IPS-15b (cell line): ENCODE data around the gene CHRNE.
A peak's percentile ranks its signal among the peaks of the same experiment; 100 is the strongest.
"Not testable (repeated sequence)": the region's sequence is repeated elsewhere in the genome, so short reads cannot be mapped to it uniquely, and the experiment has no call there.

Experiments used
- H3K27me3 ChIP-seq: one replicate; pipeline ENCODE4 v1.6.1; 2013; ENCODE audit warnings: low read length; ENCODE audit not compliant: control insufficient read depth, insufficient read depth
- H3K36me3 ChIP-seq: one replicate; pipeline ENCODE4 v1.6.1; 2013; ENCODE audit warnings: low read length; ENCODE audit not compliant: control insufficient read depth, insufficient read depth
- H3K4me1 ChIP-seq: one replicate; pipeline ENCODE4 v1.6.1; 2013; ENCODE audit warnings: mild to moderate bottlenecking, low read length; ENCODE audit not compliant: control insufficient read depth, insufficient read depth
- H3K4me3 ChIP-seq: one replicate; pipeline ENCODE4 v1.5.1; 2013; ENCODE audit warnings: low read depth, low read length
- H3K9ac ChIP-seq: one replicate; pipeline ENCODE4 v1.6.1; 2013; ENCODE audit warnings: low read depth, mild to moderate bottlenecking, low read length
- H3K9me3 ChIP-seq: one replicate; pipeline ENCODE4 v1.6.1; 2013; ENCODE audit warnings: mild to moderate bottlenecking, low read length; ENCODE audit not compliant: control insufficient read depth, insufficient read depth

The CHRNE gene

DNA sequence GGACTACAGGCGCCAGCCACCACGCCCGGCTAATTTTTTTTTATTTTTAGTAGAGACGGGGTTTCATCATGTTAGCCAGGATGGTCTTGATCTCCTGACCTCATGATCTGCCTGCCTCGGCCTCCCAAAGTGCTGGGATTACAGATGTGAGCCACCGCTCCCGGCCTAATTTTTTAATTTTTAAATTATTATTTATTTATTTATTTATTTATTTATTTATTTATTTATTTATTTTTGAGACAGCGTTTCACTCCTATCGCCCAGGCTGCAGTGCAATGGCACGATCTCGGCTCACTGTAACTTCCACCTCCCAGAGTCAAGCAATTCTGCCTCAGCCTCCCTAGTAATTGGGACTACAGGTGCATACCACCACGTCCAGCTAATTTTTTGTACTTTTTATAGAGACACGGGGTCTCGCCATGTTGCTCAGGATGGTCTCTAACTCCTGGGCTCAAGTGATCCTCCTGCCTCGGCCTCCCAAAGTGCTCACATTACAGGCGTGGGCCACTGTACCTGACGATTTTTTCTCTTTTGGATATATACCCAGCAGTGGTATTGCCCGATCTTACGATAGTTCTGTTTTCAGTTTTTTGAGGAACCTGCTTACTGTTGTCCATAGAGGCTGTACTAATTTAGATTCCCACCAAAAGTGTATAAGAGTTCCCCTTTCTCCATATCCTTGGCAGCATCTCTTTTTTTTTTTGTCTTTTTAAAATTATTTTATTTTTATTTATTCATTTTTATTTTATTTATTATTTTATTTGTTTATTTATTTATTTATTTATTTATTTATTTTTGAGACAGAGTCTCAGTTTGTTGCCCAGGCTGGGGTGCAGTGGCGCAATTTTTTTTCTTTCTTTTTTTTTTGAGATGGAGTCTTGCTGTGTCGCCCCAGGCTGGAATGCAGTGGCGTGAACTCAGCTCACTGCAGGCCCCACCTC lies 33.6 kb downstream of the CHRNE start:
- not testable (repeated sequence) for H3K36me3 ChIP-seq, H3K4me1 ChIP-seq

DNA sequence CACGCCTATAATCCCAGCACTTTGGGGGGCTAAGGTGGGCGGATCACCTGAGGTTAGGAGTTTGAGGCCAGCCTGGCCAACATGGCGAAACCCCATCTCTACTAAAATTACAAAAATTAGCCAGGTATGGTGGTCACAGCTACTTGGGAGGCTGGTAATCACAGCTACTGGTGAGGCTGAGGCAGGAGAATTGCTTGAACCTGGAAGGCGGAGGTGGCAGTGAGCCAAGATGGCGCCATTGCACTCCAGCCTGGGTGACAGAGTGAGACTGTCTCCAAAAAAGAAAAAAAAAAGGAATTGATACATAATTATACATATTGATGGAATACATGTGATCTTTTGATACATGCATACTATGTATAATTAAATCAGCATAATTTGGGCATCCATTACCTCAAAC lies 35.4 kb downstream of the CHRNE start:
- not testable (repeated sequence) for H3K9me3 ChIP-seq, H3K36me3 ChIP-seq

More for the DNA sequence above, 33.6 kb downstream of the CHRNE start:
- not testable (repeated sequence) for H3K9ac ChIP-seq, H3K4me3 ChIP-seq, H3K9me3 ChIP-seq, H3K27me3 ChIP-seq

DNA sequence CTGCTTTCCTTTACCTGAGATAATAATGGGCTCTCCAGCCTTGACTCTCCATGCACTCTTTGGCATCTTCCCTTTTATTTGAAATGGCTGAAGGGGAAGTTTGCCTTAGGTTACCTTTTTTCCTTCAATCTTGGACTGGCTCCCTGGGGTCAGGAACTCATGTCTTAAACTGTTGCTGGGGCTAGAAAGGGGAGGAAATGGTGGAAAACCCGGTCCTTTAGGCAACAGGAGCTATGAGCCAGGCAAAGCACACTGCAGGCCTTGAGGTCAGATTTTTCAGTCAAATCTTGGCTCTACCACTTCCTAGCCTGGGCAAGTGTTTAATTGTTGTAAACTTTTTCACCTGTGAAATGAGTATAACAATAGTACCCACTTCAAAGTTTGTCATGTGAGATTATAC lies 39.6 kb downstream of the CHRNE start:
- Histone ChIP-seq H3K27me3 (no peaks in the 10 kb centered on the region), H3K9me3 (no peaks in the 10 kb centered on the region), H3K36me3 (no peaks in the 10 kb centered on the region), H3K4me3 (no peak overlapping the region), H3K9ac (no peak overlapping the region), H3K4me1 (peaks cover 22% of the 10 kb centered on the region)

More for the DNA sequence above, 35.4 kb downstream of the CHRNE start:
- not testable (repeated sequence) for H3K4me1 ChIP-seq, H3K9ac ChIP-seq, H3K4me3 ChIP-seq, H3K27me3 ChIP-seq

DNA sequence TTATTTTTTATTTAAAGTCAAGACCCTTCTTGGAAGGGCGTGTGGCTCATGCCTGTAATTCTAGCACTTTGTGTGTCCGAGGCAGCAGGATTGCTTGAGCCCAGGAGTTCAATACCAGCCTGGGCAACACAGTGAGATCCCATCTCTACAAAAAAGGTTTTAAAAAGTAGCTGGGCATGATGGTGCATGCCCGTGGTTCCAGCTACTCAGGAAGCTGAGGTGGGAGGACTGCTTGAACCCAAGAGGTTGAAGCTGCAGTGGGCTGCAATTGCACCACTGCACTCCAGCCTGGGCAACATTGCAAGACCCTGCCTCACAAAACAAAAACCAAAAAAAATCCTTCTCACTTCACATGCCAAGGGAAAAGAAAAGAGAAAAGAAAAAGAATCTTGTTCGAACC lies 40.2 kb downstream of the CHRNE start:
- no peaks in the 10 kb centered on the region for H3K27me3 ChIP-seq
- peaks cover 26% of the 10 kb centered on the region for H3K4me1 ChIP-seq
- H3K9me3 ChIP-seq: no peaks in the 10 kb centered on the region
- H3K36me3 ChIP-seq: no peaks in the 10 kb centered on the region
- no peak overlapping the region for H3K4me3 ChIP-seq
- no peak overlapping the region for H3K9ac ChIP-seq

DNA sequence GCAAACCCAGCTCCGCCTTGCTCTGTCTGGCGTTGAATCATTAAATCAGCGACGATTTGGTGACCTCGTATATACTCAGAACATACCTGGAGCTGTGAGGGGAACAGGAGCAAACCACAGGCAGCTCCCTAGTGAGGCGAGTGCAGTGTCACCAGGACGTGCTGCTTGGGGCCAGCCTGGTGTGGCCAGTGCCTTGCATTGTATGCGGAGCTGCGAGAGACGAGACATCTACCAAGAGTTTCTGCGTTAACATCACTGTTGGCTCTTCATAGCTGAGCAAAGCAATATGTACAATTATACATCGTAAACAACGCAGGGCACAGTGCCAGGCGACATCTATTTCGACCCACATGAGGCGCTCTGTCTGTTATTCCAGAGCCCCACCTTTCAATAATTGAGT lies 41.8 kb downstream of the CHRNE start:
- Histone ChIP-seq H3K4me1 (peaks cover 29% of the 10 kb centered on the region), H3K9ac (peak overlapping the region; percentile 4), H3K4me3 (no peak overlapping the region), H3K9me3 (no peaks in the 10 kb centered on the region), H3K36me3 (no peaks in the 10 kb centered on the region), H3K27me3 (no peaks in the 10 kb centered on the region)

DNA sequence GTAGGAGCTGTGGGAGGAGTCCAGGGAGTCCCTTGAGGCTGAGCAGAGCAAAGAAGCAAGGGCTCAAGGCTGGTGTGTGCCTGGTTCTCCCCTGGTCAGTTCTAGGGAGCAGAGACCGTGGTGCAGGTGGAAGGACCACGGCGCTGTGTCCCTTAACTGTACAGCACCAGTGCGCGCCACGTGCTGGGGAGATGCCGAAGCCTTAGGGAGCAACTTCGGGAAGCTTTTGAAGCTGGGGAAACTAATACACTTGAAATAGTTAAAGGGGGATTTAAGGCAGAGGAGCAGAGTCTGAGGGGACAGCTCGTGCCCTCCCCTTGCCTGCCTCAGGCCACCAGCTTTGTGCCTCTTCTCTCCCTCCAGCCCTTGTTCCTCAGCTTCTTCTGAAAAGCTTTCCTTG lies 42.2 kb downstream of the CHRNE start:
- no peak overlapping the region for H3K4me3 ChIP-seq
- no peaks in the 10 kb centered on the region for H3K36me3 ChIP-seq
- peak overlapping the region; percentile 4 for H3K9ac ChIP-seq
- H3K9me3 ChIP-seq: no peaks in the 10 kb centered on the region
- H3K4me1 ChIP-seq: peaks cover 29% of the 10 kb centered on the region
- no peaks in the 10 kb centered on the region for H3K27me3 ChIP-seq

DNA sequence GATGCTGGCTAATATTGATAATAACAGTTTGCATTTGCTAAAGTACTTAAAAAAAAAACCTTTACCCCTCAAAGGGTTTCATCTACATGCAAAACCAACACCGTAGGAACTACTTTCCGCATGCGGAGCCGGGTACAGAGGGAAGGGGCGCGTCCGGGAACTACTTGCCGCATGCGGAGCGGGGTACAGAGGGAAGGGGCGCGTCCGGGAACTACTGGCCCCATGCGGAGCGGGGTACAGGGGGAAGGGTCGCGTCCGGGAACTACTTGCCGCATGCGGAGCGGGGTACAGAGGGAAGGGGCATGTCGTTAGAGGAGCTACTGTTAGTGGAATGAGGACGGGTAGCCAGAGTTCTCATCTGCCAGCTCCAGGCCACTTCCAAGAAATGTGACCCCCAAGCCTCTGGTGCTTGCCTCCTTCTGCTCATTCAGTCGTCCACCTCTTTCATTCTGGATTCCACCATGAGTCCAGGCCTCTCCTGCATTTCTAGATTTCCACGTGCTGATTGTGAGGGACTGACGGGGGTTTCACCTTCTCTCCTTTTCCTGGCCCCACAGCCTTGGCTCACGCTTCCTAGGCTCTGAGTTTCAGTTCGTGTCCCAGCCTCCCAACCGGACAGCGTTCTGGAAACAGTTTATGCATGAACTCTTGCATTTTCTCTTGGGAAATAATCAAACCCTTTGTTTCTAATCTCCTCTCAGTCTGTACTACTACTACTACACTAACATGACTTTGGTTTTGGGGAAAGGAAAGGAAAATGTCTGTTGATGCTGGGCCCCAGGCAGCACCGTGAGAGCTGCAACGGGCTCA lies 42.9 kb downstream of the CHRNE start:
- Histone ChIP-seq H3K4me1 (peaks cover 29% of the 10 kb centered on the region), H3K4me3 (no peak overlapping the region), H3K9ac (no peak overlapping the region), H3K9me3 (no peaks in the 10 kb centered on the region), H3K27me3 (no peaks in the 10 kb centered on the region), H3K36me3 (no peaks in the 10 kb centered on the region)

DNA sequence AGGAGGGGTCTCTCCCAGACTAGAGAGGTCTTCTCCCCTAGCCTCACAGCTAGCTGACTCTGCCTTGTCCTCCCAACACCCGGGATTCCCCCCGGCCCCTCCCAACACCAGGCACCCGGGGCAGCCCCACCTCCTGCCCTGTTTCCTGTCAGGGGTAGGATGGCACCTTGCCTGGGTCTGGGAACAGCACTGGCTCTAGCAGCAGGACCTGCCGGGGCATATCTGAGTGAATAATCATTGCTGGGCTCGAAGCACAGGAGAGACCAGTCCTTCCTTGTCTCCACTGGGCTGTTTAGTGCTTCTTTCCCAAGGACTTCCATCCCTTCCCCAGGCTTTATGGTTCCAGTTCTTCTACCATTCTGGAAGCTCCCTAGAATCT lies 44.0 kb downstream of the CHRNE start:
- Histone ChIP-seq H3K4me3 (peak overlapping the region; percentile 1), H3K9ac (no peak overlapping the region), H3K9me3 (no peaks in the 10 kb centered on the region), H3K36me3 (peaks cover 7% of the 10 kb centered on the region), H3K4me1 (peaks cover 37% of the 10 kb centered on the region), H3K27me3 (no peaks in the 10 kb centered on the region)

DNA sequence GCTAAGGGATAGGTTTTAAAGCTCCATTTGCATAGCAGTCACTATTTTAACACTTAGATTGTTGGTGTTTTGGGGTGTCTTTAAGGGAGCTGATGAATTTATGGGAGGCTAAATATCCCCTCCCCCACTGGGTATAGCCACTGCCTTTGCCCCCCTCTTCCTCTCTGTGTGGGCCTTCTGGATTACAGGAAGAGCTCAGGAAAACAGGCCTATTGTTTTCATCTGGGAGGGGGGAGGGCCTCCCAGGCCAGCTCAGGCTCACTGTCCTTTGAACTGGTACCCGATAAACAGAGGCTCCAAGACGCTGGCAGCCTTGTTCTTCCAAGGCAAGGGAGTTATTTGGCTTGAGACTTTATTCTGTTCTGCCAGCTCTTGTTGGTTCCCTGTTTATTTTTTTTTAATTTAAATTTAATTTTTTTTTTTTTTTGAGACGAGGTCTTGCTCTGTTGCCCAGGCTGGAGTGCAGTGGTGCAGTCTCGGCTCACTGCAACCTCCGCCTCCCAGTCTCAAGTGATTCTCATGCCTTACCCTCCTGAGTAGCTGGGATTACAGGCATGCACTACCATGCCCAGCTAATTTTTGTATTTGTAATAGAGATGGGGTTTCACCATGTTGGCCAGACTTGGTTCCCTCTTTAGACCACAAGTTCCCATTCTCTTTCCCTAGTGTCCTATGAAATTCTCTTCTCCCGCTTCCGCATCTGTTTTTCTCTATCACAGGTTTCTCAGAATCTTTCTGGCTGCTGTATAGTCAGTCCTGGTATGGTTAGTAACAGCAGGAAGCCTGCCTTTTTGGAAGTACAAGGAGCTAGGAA lies 44.6 kb downstream of the CHRNE start:
- H3K4me3 ChIP-seq: peak overlapping the region; percentile 5
- peaks cover 7% of the 10 kb centered on the region for H3K36me3 ChIP-seq
- peak overlapping the region; percentile 39 for H3K9ac ChIP-seq

DNA sequence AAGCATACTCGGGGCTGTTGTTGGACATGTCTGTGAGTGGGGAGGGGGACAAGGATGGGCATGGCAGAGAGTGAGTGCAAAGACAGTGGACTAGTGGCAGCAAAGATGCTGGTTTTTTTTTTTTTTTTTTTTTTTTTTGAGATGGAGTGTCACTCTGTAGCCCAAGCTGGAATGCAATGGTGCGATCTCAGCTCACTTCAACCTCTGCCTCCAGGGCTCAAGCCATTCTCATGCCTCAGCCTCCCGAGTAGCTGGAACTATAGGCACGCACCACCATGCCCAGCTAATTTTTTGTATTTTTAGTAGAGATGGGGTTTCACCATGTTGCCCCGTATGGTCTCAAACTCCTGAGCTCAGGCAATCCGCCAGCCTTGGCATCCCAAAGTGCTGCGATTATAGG lies 45.6 kb downstream of the CHRNE start:
- not testable (repeated sequence) for H3K36me3 ChIP-seq, H3K9me3 ChIP-seq, H3K27me3 ChIP-seq, H3K9ac ChIP-seq
- H3K4me1 ChIP-seq: peaks cover 42% of the 10 kb centered on the region
- H3K4me3 ChIP-seq: peak overlapping the region; percentile 5

More for the DNA sequence above, 44.6 kb downstream of the CHRNE start:
- no peaks in the 10 kb centered on the region for H3K27me3 ChIP-seq
- H3K4me1 ChIP-seq: peaks cover 42% of the 10 kb centered on the region
- H3K9me3 ChIP-seq: no peaks in the 10 kb centered on the region

DNA sequence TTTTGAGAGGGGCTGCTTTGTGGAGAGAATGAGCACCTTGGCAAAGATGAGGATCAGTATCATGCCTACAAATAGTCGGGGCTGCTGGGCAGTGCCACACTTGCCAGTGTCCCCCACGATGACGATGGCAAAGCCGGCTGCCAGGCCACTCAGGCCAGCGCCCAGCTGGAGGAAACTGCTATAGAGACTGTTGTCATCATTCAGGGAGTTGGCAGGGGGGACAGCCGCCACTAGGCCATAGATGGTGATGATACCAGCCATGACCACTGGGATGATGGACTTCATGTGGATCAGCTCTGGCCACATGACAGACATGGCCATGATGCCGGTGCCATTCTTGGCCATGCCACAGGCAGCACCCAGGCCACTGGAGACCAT lies 46.0 kb downstream of the CHRNE start:
- no peaks in the 10 kb centered on the region for H3K27me3 ChIP-seq
- H3K9me3 ChIP-seq: no peaks in the 10 kb centered on the region
- H3K4me1 ChIP-seq: peaks cover 42% of the 10 kb centered on the region
- H3K9ac ChIP-seq: no peak overlapping the region
- H3K36me3 ChIP-seq: peaks cover 7% of the 10 kb centered on the region
- no peak overlapping the region for H3K4me3 ChIP-seq
